Measurements from ENCODE around the gene TTC34. TPM values are rescaled to one million over a fixed set of nuclear protein-coding genes. Genes with fewer than 3 reads are reported as not detected.
A peak's percentile ranks its signal among the peaks of the same experiment; 100 is the strongest.
"Not testable (repeated sequence)": the region's sequence is repeated elsewhere in the genome, so short reads cannot be mapped to it uniquely, and the experiment has no call there.

The TTC34 gene
- total RNA-seq, 4 donors from 2014 or later = 0.04 to 0.19 (median 0.15) TPM; not detected in 1

GRCh38 chr1:2683321-2683741 is 118.2 kb downstream of the TTC34 start:
- H3K4me3 ChIP-seq; H3K9me3 ChIP-seq; DNase-seq; intact Hi-C loops (cut with DNase I); H3K27ac ChIP-seq; H3K36me3 ChIP-seq; H3K4me1 ChIP-seq: not testable (repeated sequence)
- 34 to 44% methylated on average over 4 to 6 of the region's 9 CpGs for WGBS, 2 donors
- peaks cover 0 to 19% (median 0%) of the 10 kb centered on the region in 4 donors for H3K27me3 ChIP-seq

- H3K36me3 ChIP-seq; intact Hi-C loops (cut with DNase I); DNase-seq; H3K27ac ChIP-seq; H3K9me3 ChIP-seq; H3K4me1 ChIP-seq; H3K4me3 ChIP-seq: not testable (repeated sequence)
- peaks cover 0 to 15% (median 0%) of the 10 kb centered on the region in 4 donors for H3K27me3 ChIP-seq
- no CpG with 5 or more reads among the region's 11 CpGs for WGBS, 2 donors
Observed at GRCh38 chr1:2682879-2683278, 118.6 kb downstream of the TTC34 start.

GRCh38 chr1:2676726-2677125 is 124.8 kb downstream of the TTC34 start:
- DNase-seq; H3K4me1 ChIP-seq; H3K36me3 ChIP-seq; H3K9me3 ChIP-seq; H3K4me3 ChIP-seq; intact Hi-C loops (cut with DNase I); H3K27me3 ChIP-seq; H3K27ac ChIP-seq: not testable (repeated sequence)
- WGBS, 2 donors = no CpG with 5 or more reads among the region's 10 CpGs

GRCh38 chr1:2671656-2672055 is 129.8 kb downstream of the TTC34 start:
- DNase-seq; H3K36me3 ChIP-seq; H3K27ac ChIP-seq; H3K4me1 ChIP-seq; intact Hi-C loops (cut with DNase I); H3K4me3 ChIP-seq; H3K9me3 ChIP-seq; H3K27me3 ChIP-seq: not testable (repeated sequence)
- WGBS, 2 donors = 41 to 48% methylated on average over 7 of the region's 11 CpGs

- 42% methylated on average over 6 of the region's 8 CpGs; no CpG with 5 or more reads in 1 of the 2 donors for WGBS, 2 donors
- not testable (repeated sequence) for H3K27me3 ChIP-seq
Observed at GRCh38 chr1:2659806-2660205, 141.7 kb downstream of the TTC34 start.

GRCh38 chr1:2657909-2658308 is 143.6 kb downstream of the TTC34 start:
- H3K4me1 ChIP-seq; H3K27ac ChIP-seq; intact Hi-C loops (cut with DNase I); H3K4me3 ChIP-seq; H3K9me3 ChIP-seq; DNase-seq; H3K36me3 ChIP-seq: not testable (repeated sequence)
- 80% methylated on average over 7 of the region's 10 CpGs; no CpG with 5 or more reads in 1 of the 2 donors for WGBS, 2 donors
- H3K27me3 ChIP-seq = peaks cover 0 to 28% (median 2%) of the 10 kb centered on the region in 4 donors

More at GRCh38 chr1:2659806-2660205, 141.7 kb downstream of the TTC34 start:
- H3K9me3 ChIP-seq; H3K36me3 ChIP-seq; intact Hi-C loops (cut with DNase I); DNase-seq; H3K4me3 ChIP-seq; H3K27ac ChIP-seq; H3K4me1 ChIP-seq: not testable (repeated sequence)

- H3K9me3 ChIP-seq; DNase-seq; intact Hi-C loops (cut with DNase I); H3K4me1 ChIP-seq; H3K27ac ChIP-seq; H3K36me3 ChIP-seq; H3K4me3 ChIP-seq: not testable (repeated sequence)
- H3K27me3 ChIP-seq = peaks cover 0 to 36% (median 2%) of the 10 kb centered on the region in 4 donors
- WGBS, 2 donors = 32% methylated on average over 6 of the region's 12 CpGs; no CpG with 5 or more reads in 1 of the 2 donors
Observed at GRCh38 chr1:2657124-2657523, 144.4 kb downstream of the TTC34 start.

GRCh38 chr1:2655598-2656434 is 145.7 kb downstream of the TTC34 start:
- H3K27ac ChIP-seq; H3K4me3 ChIP-seq; DNase-seq; H3K9me3 ChIP-seq; H3K4me1 ChIP-seq; H3K36me3 ChIP-seq; intact Hi-C loops (cut with DNase I): not testable (repeated sequence)
- peaks cover 0 to 47% (median 2%) of the 10 kb centered on the region in 4 donors for H3K27me3 ChIP-seq
- WGBS, 2 donors = 29 to 33% methylated on average over 15 to 16 of the region's 16 CpGs

GRCh38 chr1:2654443-2654948 is 147.0 kb downstream of the TTC34 start:
- DNase-seq; H3K27ac ChIP-seq; H3K4me1 ChIP-seq; H3K4me3 ChIP-seq; intact Hi-C loops (cut with DNase I); H3K36me3 ChIP-seq; H3K9me3 ChIP-seq: not testable (repeated sequence)
- H3K27me3 ChIP-seq = peaks cover 0 to 60% (median 2%) of the 10 kb centered on the region in 4 donors
- 24 to 38% methylated on average over 14 of the region's 14 CpGs for WGBS, 2 donors

GRCh38 chr1:2653741-2654442 is 147.6 kb downstream of the TTC34 start:
- H3K4me3 ChIP-seq; H3K4me1 ChIP-seq; intact Hi-C loops (cut with DNase I); H3K36me3 ChIP-seq; H3K9me3 ChIP-seq; H3K27ac ChIP-seq: not testable (repeated sequence)
- DNase-seq = peak; percentile 78
- WGBS, 2 donors = 32 to 37% methylated on average over 14 of the region's 14 CpGs
- peaks cover 0 to 62% (median 2%) of the 10 kb centered on the region in 4 donors for H3K27me3 ChIP-seq

GRCh38 chr1:2652926-2653571 is 148.4 kb downstream of the TTC34 start:
- not testable (repeated sequence) for DNase-seq

GRCh38 chr1:2652152-2652925 is 149.2 kb downstream of the TTC34 start:
- intact Hi-C loops (cut with DNase I); H3K4me3 ChIP-seq; H3K27ac ChIP-seq; H3K4me1 ChIP-seq; H3K36me3 ChIP-seq; DNase-seq: not testable (repeated sequence)
- peaks cover 0 to 16% (median 0%) of the 10 kb centered on the region in 3 donors for H3K9me3 ChIP-seq
- peaks cover 0 to 62% (median 2%) of the 10 kb centered on the region in 4 donors for H3K27me3 ChIP-seq
- WGBS, 2 donors = 27 to 31% methylated on average over 15 to 16 of the region's 16 CpGs

More at GRCh38 chr1:2652926-2653571, 148.4 kb downstream of the TTC34 start:
- intact Hi-C loops (cut with DNase I); H3K4me3 ChIP-seq; H3K9me3 ChIP-seq; H3K36me3 ChIP-seq; H3K27ac ChIP-seq; H3K4me1 ChIP-seq: not testable (repeated sequence)
- whole genome bisulfite sequencing, 2 donors = 23 to 36% methylated on average over 11 to 12 of the region's 12 CpGs
- H3K27me3 ChIP-seq = peaks cover 0 to 62% (median 2%) of the 10 kb centered on the region in 4 donors

Measured in esophagus squamous epithelium (tissue), 5 donors.